ENCODE measurements around the gene THRA. TPM values are rescaled to one million over a fixed set of nuclear protein-coding genes. Genes with fewer than 3 reads are reported as not detected.

THRA gene
- total RNA-seq, 1 donor, result 31.0 TPM

- peak in 1 of 3 donors; percentile 32 for DNase-seq (ENCODE audit: low read depth in 2 of 3, low spot score in 2 of 3)
Observed at GRCh38 chr17:40108970-40109824, 46.4 kb downstream of the THRA start.

GRCh38 chr17:40110026-40110845 lies 47.5 kb downstream of the THRA start:
- DNase-seq (ENCODE audit: low read depth in 2 of 3, low spot score in 2 of 3), result no peak

GRCh38 chr17:40111221-40112128 lies 48.7 kb downstream of the THRA start:
- DNase-seq (ENCODE audit: low read depth in 2 of 3, low spot score in 2 of 3), result peak in 1 of 3 donors; percentile 80

- no peak for DNase-seq (ENCODE audit: low read depth in 2 of 3, low spot score in 2 of 3)
Observed at GRCh38 chr17:40112191-40112711, 49.5 kb downstream of the THRA start.

GRCh38 chr17:40112718-40113109 lies 49.9 kb downstream of the THRA start:
- no peak for DNase-seq (ENCODE audit: low read depth in 2 of 3, low spot score in 2 of 3)

- DNase-seq (ENCODE audit: low read depth in 2 of 3, low spot score in 2 of 3), result peak in 2 of 3 donors; percentile 91 to 97
Observed at GRCh38 chr17:40113110-40113906, 50.5 kb downstream of the THRA start.

- no peak for DNase-seq (ENCODE audit: low read depth in 2 of 3, low spot score in 2 of 3)
Observed at GRCh38 chr17:40113907-40114245, 51.1 kb downstream of the THRA start.

- DNase-seq (ENCODE audit: low read depth in 2 of 3, low spot score in 2 of 3), result no peak
Observed at GRCh38 chr17:40115101-40115436, 52.3 kb downstream of the THRA start.

- peak in 2 of 3 donors; percentile 83 to 86 for DNase-seq (ENCODE audit: low read depth in 2 of 3, low spot score in 2 of 3)
Observed at GRCh38 chr17:40121181-40122135, 58.7 kb downstream of the THRA start, which contains the start of gene MSL1. Gene MSL1 (plus strand): TSS chr17:40121971. CDS start chr17:40122613, 642 bp downstream.

- no peak for DNase-seq (ENCODE audit: low read depth in 2 of 3, low spot score in 2 of 3)
Observed at GRCh38 chr17:40122136-40122998, 59.6 kb downstream of the THRA start.

GRCh38 chr17:40122999-40123810 lies 60.4 kb downstream of the THRA start:
- DNase-seq (ENCODE audit: low read depth in 2 of 3, low spot score in 2 of 3), result peak in 1 of 3 donors; percentile 64

- no peak for DNase-seq (ENCODE audit: low read depth in 2 of 3, low spot score in 2 of 3)
Observed at GRCh38 chr17:40123811-40124114, 61.0 kb downstream of the THRA start.

GRCh38 chr17:40124279-40125141 lies 61.7 kb downstream of the THRA start:
- DNase-seq (ENCODE audit: low read depth in 2 of 3, low spot score in 2 of 3), result no peak

- DNase-seq (ENCODE audit: low read depth in 2 of 3, low spot score in 2 of 3), result no peak
Observed at GRCh38 chr17:40129498-40129897, 66.7 kb downstream of the THRA start.

- DNase-seq (ENCODE audit: low read depth in 2 of 3, low spot score in 2 of 3), result no peak
Observed at GRCh38 chr17:40130352-40131042, 67.7 kb downstream of the THRA start.
